ENCODE data around the gene IGFALS. TPM values are rescaled to one million over a fixed set of nuclear protein-coding genes. Genes with fewer than 3 reads are reported as not detected.

Gene IGFALS
- total RNA-seq, 3 donors from 2014 or later, result 0.51 to 1.9 (median 1.8) TPM

GRCh38 chr16:1794221-1794871 is 841 bp upstream of the IGFALS start:
- intact Hi-C loops (cut with DNase I, micrococcal nuclease), result no loop called here
- H3K4me1 ChIP-seq (ENCODE audit: low read depth), result no peaks in the 10 kb centered on the region
- ATAC-seq (peak; percentile 20), DNase-seq (no peak)
- no peak overlapping the region for H3K4me3 ChIP-seq
- H3K36me3 ChIP-seq (ENCODE audit: low read depth), result no peaks in the 10 kb centered on the region
- no peak for TF ChIP-seq CTCF (IDR thresholded peaks at IDR 0.05)
- H3K9me3 ChIP-seq, result peaks cover 11% of the 10 kb centered on the region

- TF ChIP-seq CTCF (IDR thresholded peaks at IDR 0.05), result no peak
- no peak overlapping the region for H3K4me3 ChIP-seq
- ATAC-seq, result no peak
These were observed 498 bp downstream of the IGFALS start for GRCh38 chr16:1792836-1793577.

GRCh38 chr16:1791943-1792812 is 1.3 kb downstream of the IGFALS start:
- intact Hi-C loops (cut with DNase I, micrococcal nuclease), result no loop called here
- Histone ChIP-seq H3K4me1 (ENCODE audit: low read depth) (no peaks in the 10 kb centered on the region), H3K4me3 (no peak overlapping the region), H3K9me3 (no peaks in the 10 kb centered on the region), H3K36me3 (ENCODE audit: low read depth) (no peaks in the 10 kb centered on the region)
- DNase-seq (peak in 2 of 3 donors; percentile 40 to 51), ATAC-seq (peak; percentile 57)
- no peak for TF ChIP-seq CTCF (IDR thresholded peaks at IDR 0.05)

More at GRCh38 chr16:1792836-1793577, 498 bp downstream of the IGFALS start:
- peak in 1 of 3 donors; percentile 53 for DNase-seq
- Histone ChIP-seq H3K9me3 (peaks cover 4% of the 10 kb centered on the region), H3K36me3 (ENCODE audit: low read depth) (no peaks in the 10 kb centered on the region), H3K4me1 (ENCODE audit: low read depth) (no peaks in the 10 kb centered on the region)
- intact Hi-C loops (cut with DNase I, micrococcal nuclease), result no loop called here

GRCh38 chr16:1791256-1791942 is 2.1 kb downstream of the IGFALS start:
- DNase-seq (peak in 1 of 3 donors; percentile 25), ATAC-seq (no peak)
- Histone ChIP-seq H3K9me3 (no peaks in the 10 kb centered on the region), H3K4me1 (ENCODE audit: low read depth) (no peaks in the 10 kb centered on the region), H3K4me3 (no peak overlapping the region), H3K36me3 (ENCODE audit: low read depth) (no peaks in the 10 kb centered on the region)
- intact Hi-C loops (cut with DNase I, micrococcal nuclease), result no loop called here
- no peak for TF ChIP-seq CTCF (IDR thresholded peaks at IDR 0.05)

- intact Hi-C loops (cut with DNase I, micrococcal nuclease), result no loop called here
- no peaks in the 10 kb centered on the region for H3K36me3 ChIP-seq (ENCODE audit: low read depth)
- ATAC-seq (no peak), DNase-seq (peak in 2 of 3 donors; percentile 20 to 49)
- H3K4me3 ChIP-seq, result no peak overlapping the region
- no peaks in the 10 kb centered on the region for H3K9me3 ChIP-seq
- no peaks in the 10 kb centered on the region for H3K4me1 ChIP-seq (ENCODE audit: low read depth)
- TF ChIP-seq CTCF (IDR thresholded peaks at IDR 0.05), result no peak
These were observed 2.8 kb downstream of the IGFALS start for GRCh38 chr16:1790611-1791255.
